ENCODE data around the gene ADCY1. TPM values are rescaled to one million over a fixed set of nuclear protein-coding genes. Genes with fewer than 3 reads are reported as not detected.
"Not testable (repeated sequence)": the region's sequence is repeated elsewhere in the genome, so short reads cannot be mapped to it uniquely, and the experiment has no call there.

Gene ADCY1
- total RNA-seq, 1 donor from 2014 or later: 7.5 TPM

- intact Hi-C loops (cut with micrococcal nuclease): no loop called here
Measured at GRCh38 chr7:45708046-45708950, 134.1 kb downstream of the ADCY1 start.

- intact Hi-C loops (cut with micrococcal nuclease): no loop called here
Measured at GRCh38 chr7:45709168-45710042, 135.2 kb downstream of the ADCY1 start.

- intact Hi-C loops (cut with micrococcal nuclease): no loop called here
Measured at GRCh38 chr7:45710271-45711160, 136.3 kb downstream of the ADCY1 start.

- intact Hi-C loops (cut with micrococcal nuclease): no loop called here
Measured at GRCh38 chr7:45711161-45711490, 137.0 kb downstream of the ADCY1 start.

GRCh38 chr7:45712057-45712689, 138.0 kb downstream of the ADCY1 start:
- intact Hi-C loops (cut with micrococcal nuclease): no loop called here

GRCh38 chr7:45712872-45713668, 138.9 kb downstream of the ADCY1 start:
- intact Hi-C loops (cut with micrococcal nuclease): no loop called here

- intact Hi-C loops (cut with micrococcal nuclease): no loop called here
Measured at GRCh38 chr7:45713669-45714520, 139.7 kb downstream of the ADCY1 start.

- intact Hi-C loops (cut with micrococcal nuclease): no loop called here
Measured at GRCh38 chr7:45714521-45714820, 140.3 kb downstream of the ADCY1 start.

- intact Hi-C loops (cut with micrococcal nuclease): no loop called here
Measured at GRCh38 chr7:45715471-45716352, 141.5 kb downstream of the ADCY1 start.

- intact Hi-C loops (cut with micrococcal nuclease): no loop called here
Measured at GRCh38 chr7:45716380-45717203, 142.4 kb downstream of the ADCY1 start.

GRCh38 chr7:45717537-45718235, 143.5 kb downstream of the ADCY1 start:
- intact Hi-C loops (cut with micrococcal nuclease): no loop called here

GRCh38 chr7:45718464-45719330, 144.5 kb downstream of the ADCY1 start:
- intact Hi-C loops (cut with micrococcal nuclease): no loop called here

GRCh38 chr7:45720989-45721388, 146.8 kb downstream of the ADCY1 start:
- intact Hi-C loops (cut with micrococcal nuclease): no loop called here

GRCh38 chr7:45721686-45722598, 147.8 kb downstream of the ADCY1 start:
- intact Hi-C loops (cut with micrococcal nuclease): no loop called here

GRCh38 chr7:45725231-45725630, 151.1 kb downstream of the ADCY1 start:
- intact Hi-C loops (cut with micrococcal nuclease): not testable (repeated sequence)
